Measurements from ENCODE around the gene CNDP2. TPM values are rescaled to one million over a fixed set of nuclear protein-coding genes. Genes with fewer than 3 reads are reported as not detected.

Gene CNDP2
- total RNA-seq, 4 donors from 2014 or later: 29.5 to 82.8 (median 31.6) TPM

- Histone ChIP-seq H3K4me3 (no peak overlapping the region), H3K4me1 (peaks cover 0 to 8% of the 10 kb centered on the region in 2 donors), H3K9me3 (no peaks in the 10 kb centered on the region), H3K36me3 (no peaks in the 10 kb centered on the region), H3K27me3 (peaks cover 12 to 46% (median 26%) of the 10 kb centered on the region in 3 donors), H3K27ac (no peak overlapping the region)
- ATAC-seq (no peak), DNase-seq (no peak)
- intact Hi-C loops (cut with DNase I; ENCODE audit: low total_unique reads) (no loop called here), in situ Hi-C loops (cut with MboI; ENCODE audit: low sequenced_read_pairs in 4 of 4) (no loop called here)
- TF ChIP-seq CTCF (IDR thresholded peaks at IDR 0.05 in 4 of 5, conservative IDR thresholded peaks at IDR 0.05 in 1 of 5) (no peak), POLR2A (IDR thresholded peaks at IDR 0.05) (no peak)
Measured at GRCh38 chr18:74454279-74454751, 41.8 kb upstream of the CNDP2 start.

GRCh38 chr18:74455386-74455785 is 40.8 kb upstream of the CNDP2 start:
- TF ChIP-seq CTCF (IDR thresholded peaks at IDR 0.05 in 4 of 5, conservative IDR thresholded peaks at IDR 0.05 in 1 of 5) (no peak), POLR2A (IDR thresholded peaks at IDR 0.05) (no peak)
- ATAC-seq (no peak), DNase-seq (no peak)
- H3K27me3 ChIP-seq: peaks cover 12 to 46% (median 26%) of the 10 kb centered on the region in 3 donors
- peaks cover 0 to 8% of the 10 kb centered on the region in 2 donors for H3K4me1 ChIP-seq
- no peak overlapping the region for H3K4me3 ChIP-seq
- no peaks in the 10 kb centered on the region for H3K36me3 ChIP-seq
- in situ Hi-C loops (cut with MboI; ENCODE audit: low sequenced_read_pairs in 4 of 4): no loop called here
- H3K9me3 ChIP-seq: no peaks in the 10 kb centered on the region
- intact Hi-C loops (cut with DNase I; ENCODE audit: low total_unique reads): no loop called here
- no peak overlapping the region for H3K27ac ChIP-seq

GRCh38 chr18:74456017-74456348 is 40.2 kb upstream of the CNDP2 start:
- H3K27me3 ChIP-seq: peaks cover 12 to 46% (median 26%) of the 10 kb centered on the region in 3 donors
- ATAC-seq (no peak), DNase-seq (no peak)
- peak overlapping the region; percentile 42 to 52 (median 44) for H3K4me3 ChIP-seq
- in situ Hi-C loops (cut with MboI; ENCODE audit: low sequenced_read_pairs in 4 of 4): no loop called here
- no peaks in the 10 kb centered on the region for H3K36me3 ChIP-seq
- H3K27ac ChIP-seq: no peak overlapping the region
- TF ChIP-seq CTCF (IDR thresholded peaks at IDR 0.05 in 4 of 5, conservative IDR thresholded peaks at IDR 0.05 in 1 of 5) (no peak), POLR2A (IDR thresholded peaks at IDR 0.05) (no peak)
- H3K9me3 ChIP-seq: no peaks in the 10 kb centered on the region
- intact Hi-C loops (cut with DNase I; ENCODE audit: low total_unique reads): no loop called here
- H3K4me1 ChIP-seq: peaks cover 0 to 8% of the 10 kb centered on the region in 2 donors

GRCh38 chr18:74456349-74457042 is 39.7 kb upstream of the CNDP2 start:
- in situ Hi-C loops (cut with MboI; ENCODE audit: low sequenced_read_pairs in 4 of 4): no loop called here
- ATAC-seq: no peak

More at GRCh38 chr18:74456349-74457042, 39.7 kb upstream of the CNDP2 start:
- H3K9me3 ChIP-seq: no peaks in the 10 kb centered on the region
- no peaks in the 10 kb centered on the region for H3K36me3 ChIP-seq
- no peak for TF ChIP-seq POLR2A (IDR thresholded peaks at IDR 0.05)
- no peak for TF ChIP-seq CTCF (IDR thresholded peaks at IDR 0.05 in 4 of 5, conservative IDR thresholded peaks at IDR 0.05 in 1 of 5)
- H3K27ac ChIP-seq: no peak overlapping the region
- DNase-seq: no peak
- intact Hi-C loops (cut with DNase I; ENCODE audit: low total_unique reads): no loop called here
- H3K27me3 ChIP-seq: peaks cover 12 to 46% (median 26%) of the 10 kb centered on the region in 3 donors
- H3K4me1 ChIP-seq: peaks cover 0 to 8% of the 10 kb centered on the region in 2 donors
- peak overlapping the region; percentile 42 to 52 (median 44) for H3K4me3 ChIP-seq
